AG09309 (cell line): Measurements from ENCODE around the gene NGEF.

Experiments
- DNase-seq: peaks from one replicate; pipeline ENCODE4 v3.0.0-alpha.2; 2010; ENCODE audit warnings: low read depth
- H3K4me3 ChIP-seq: 2 replicates; pipeline ENCODE4 v1.5.1; 2011; ENCODE audit warnings: mild to moderate bottlenecking, low read depth, low read length, moderate library complexity; ENCODE audit not compliant: control insufficient read depth
- CTCF ChIP-seq: IDR thresholded peaks from 2 replicates; pipeline ENCODE4 v1.5.1; 2011; ENCODE audit warnings: mild to moderate bottlenecking, low read depth, low read length, inconsistent platforms; ENCODE audit not compliant: insufficient read depth, control insufficient read depth; ENCODE audit errors: missing control alignments

Gene NGEF

GRCh38 chr2:232896720-232897597, 116.1 kb downstream of the NGEF start:
- TF ChIP-seq CTCF, result no peak
- no peak overlapping the region for H3K4me3 ChIP-seq
- no peak for DNase-seq

GRCh38 chr2:232896111-232896510, 116.9 kb downstream of the NGEF start:
- H3K4me3 ChIP-seq, result no peak overlapping the region
- no peak for TF ChIP-seq CTCF
- no peak for DNase-seq

GRCh38 chr2:232894746-232895145, 118.3 kb downstream of the NGEF start:
- TF ChIP-seq CTCF, result no peak
- no peak for DNase-seq
- no peak overlapping the region for H3K4me3 ChIP-seq

- DNase-seq, result no peak
- no peak for TF ChIP-seq CTCF
- no peak overlapping the region for H3K4me3 ChIP-seq
Measured at GRCh38 chr2:232894251-232894650, 118.8 kb downstream of the NGEF start.

- no peak overlapping the region for H3K4me3 ChIP-seq
- DNase-seq, result no peak
- no peak for TF ChIP-seq CTCF
Measured at GRCh38 chr2:232893834-232894233, 119.2 kb downstream of the NGEF start.

GRCh38 chr2:232892843-232893242, 120.2 kb downstream of the NGEF start:
- DNase-seq, result no peak
- no peak for TF ChIP-seq CTCF

More at GRCh38 chr2:232892843-232893242, 120.2 kb downstream of the NGEF start:
- no peak overlapping the region for H3K4me3 ChIP-seq
